Heart right ventricle (tissue), 16 donors: ENCODE data around the gene C18orf32. TPM values are rescaled to one million over a fixed set of nuclear protein-coding genes. Genes with fewer than 3 reads are reported as not detected.

Source experiments
- ATAC-seq, 8 donors: fragments of 200-7000 bp; cut with Tn5 transposase; one replicate each; pipeline ENCODE4 v1.9.1; 2020; ENCODE audit warnings: mild to moderate bottlenecking in 8 of 8, moderate library complexity in 8 of 8, moderate number of reproducible peaks in 1 of 8
- DNase-seq, 2 donors: peaks; one replicate each; pipeline ENCODE4 v3.0.0-alpha.2; 2020
- H3K27ac ChIP-seq, 10 donors: fragments of 200-600 bp; sonication (generic) in 2 of 10; one replicate each; pipeline versions ENCODE4 v1.5.0 to v1.8.0; 2020 to 2022; ENCODE audit warnings: mild to moderate bottlenecking in 3 of 10
- H3K27me3 ChIP-seq, 7 donors: fragments of 200-600 bp; one replicate each; pipeline ENCODE4 v1.8.0; 2021 to 2022; ENCODE audit warnings: mild to moderate bottlenecking in 2 of 7
- H3K36me3 ChIP-seq, 9 donors: fragments of 200-600 bp; sonication (generic) in 1 of 9; one replicate each; pipeline versions ENCODE4 v1.5.0 to v1.8.0; 2020 to 2022; ENCODE audit warnings: mild to moderate bottlenecking in 2 of 9
- H3K4me1 ChIP-seq, 9 donors: fragments of 200-600 bp; sonication (generic) in 1 of 9; one replicate each; pipeline versions ENCODE4 v1.5.0 to v1.8.0; 2020 to 2022; ENCODE audit warnings: mild to moderate bottlenecking in 4 of 9
- H3K4me3 ChIP-seq, 10 donors: fragments of 200-600 bp; sonication (generic) in 2 of 10; one replicate each; pipeline versions ENCODE4 v1.5.0 to v1.8.0; 2020 to 2022; ENCODE audit warnings: mild to moderate bottlenecking in 7 of 10, moderate library complexity in 2 of 10
- H3K9me3 ChIP-seq, 11 donors: fragments of 200-600 bp in 10 of 11; sonication (generic) in 2 of 11; one replicate each; pipeline versions ENCODE4 v1.5.0 to v1.8.0; 2013 to 2022; ENCODE audit warnings: mild to moderate bottlenecking in 2 of 11, control low read depth in 1 of 11, moderate library complexity in 1 of 11
- CTCF ChIP-seq, 9 donors: fragments of 200-600 bp; sonication (generic) in 2 of 9; IDR thresholded peaks; one replicate each; pipeline versions ENCODE4 v1.5.0 to v1.8.0; 2021 to 2022; ENCODE audit warnings: antibody characterized with exemption in 9 of 9, mild to moderate bottlenecking in 5 of 9, moderate library complexity in 1 of 9
- WGBS, 2 donors: extraction: QIAGEN DNeasy Blood & Tissue Kit; methylation state at CpG; one replicate each; pipeline ENCODE4 v1.1.7; 2013; ENCODE audit warnings: inconsistent platforms in 1 of 2; 5-methylcytosine and 5-hydroxymethylcytosine counted together
- intact Hi-C, 10 donors: fragments of 100-400 bp; cut with DNase I; formaldehyde crosslinking; loops; one replicate each; pipeline versions ENCODE4 v1.11.1 to v1.14.2; 2022
- polyA plus RNA-seq, 2 donors: library from polyadenylated mRNA; stranded (reverse); fragments of 200-250 nt; gene quantifications; one replicate each; pipeline ENCODE4 v1.2.3, GENCODE V29; 2013
- total RNA-seq, 10 donors: library from RNA; stranded (reverse); fragmentation: NEBNext Ultra II Directional in 3 of 10; extraction: Animal tissue kit (Norgen Biotek cat#: 25700) in 3 of 10; gene quantifications; one replicate each; pipeline versions ENCODE4 v1.2.1 to v1.2.4, GENCODE V29; 2021 to 2023
- donor health status: Arrhythmogenic right ventricular cardiomyopathy.
- donor health status: ischemic (EF 13 %, LVEDD 7.1; RV severe dilation, severe dysfunction).
- donor health status: healthy with polysubstance abuse.
- donor health status: DM: no; HTN: yes; CAD: no.
- donor health status: DM: no; HTN: no; CAD: no.
- donor health status: ischemic (EF 25% LVEDD 6.9; RV normal size, moderate dysfunction).
- donor health status: ischemic (EF 25% LVEDD 5.7; RV mildly dilated, moderate dysfunction).
- donor health status: healthy.
- donor health status: DM: yes; HTN: yes; CAD: no.
- donor health status: Ischemic cardiomyopathy.
- donor health status: ischemic (EF 35%, LVEDD 5.7; RV mildly dilated, moderate dysfunction).
- donor health status: nonischemic (EF 11% LVEDD 7.7; RV severe dilation, severe dysfunction).
- donor health status: DM: yes; HTN: yes; CAD: no.
- donor health status: PGD.
- donor health status: ischemic (EF 29% LVEDD 5.4; RV normal size, mild dysfunction).
- donor health status: nonischemic (EF 23%, LVEDD 6.1; RV moderate dilation, normal function).

C18orf32 gene
- total and polyA plus RNA-seq, 12 donors: 25.1 to 68.3 (median 43.3) TPM

DNA sequence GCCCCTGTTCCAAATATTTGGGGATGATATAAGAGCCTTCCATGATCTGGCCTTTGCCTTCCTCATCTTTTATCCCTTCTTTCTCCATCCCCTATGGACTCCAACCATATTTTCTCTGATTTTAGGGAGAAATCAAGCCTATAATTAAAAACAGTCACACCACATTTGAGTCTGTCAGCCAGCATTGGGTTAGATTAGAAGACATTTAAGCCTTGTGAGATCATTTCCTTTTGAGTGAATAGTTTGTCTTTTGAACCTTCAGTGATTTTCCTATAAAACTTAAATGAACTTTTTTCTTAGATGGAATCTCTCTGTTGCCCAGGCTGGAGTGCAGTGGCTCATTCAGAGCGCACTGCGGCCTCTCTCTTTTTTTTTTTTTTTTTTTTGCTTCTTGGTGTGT is 7.6 kb upstream of the C18orf32 start:
- no peak for TF ChIP-seq CTCF (IDR thresholded peaks at IDR 0.05)
- intact Hi-C loops: no loop called here
- peaks cover 0 to 20% (median 14%) of the 10 kb centered on the region in 9 donors for H3K36me3 ChIP-seq
- H3K27ac ChIP-seq: no peak overlapping the region
- H3K4me1 ChIP-seq: peaks cover 0 to 27% (median 16%) of the 10 kb centered on the region in 9 donors
- H3K4me3 ChIP-seq: no peak overlapping the region
- ATAC-seq (no peak), DNase-seq (no peak)
- 73 to 84% methylated on average over 2 of the region's 2 CpGs for WGBS, 2 donors
- H3K9me3 ChIP-seq: no peaks in the 10 kb centered on the region
- H3K27me3 ChIP-seq: peaks cover 0 to 15% (median 8%) of the 10 kb centered on the region in 7 donors

DNA sequence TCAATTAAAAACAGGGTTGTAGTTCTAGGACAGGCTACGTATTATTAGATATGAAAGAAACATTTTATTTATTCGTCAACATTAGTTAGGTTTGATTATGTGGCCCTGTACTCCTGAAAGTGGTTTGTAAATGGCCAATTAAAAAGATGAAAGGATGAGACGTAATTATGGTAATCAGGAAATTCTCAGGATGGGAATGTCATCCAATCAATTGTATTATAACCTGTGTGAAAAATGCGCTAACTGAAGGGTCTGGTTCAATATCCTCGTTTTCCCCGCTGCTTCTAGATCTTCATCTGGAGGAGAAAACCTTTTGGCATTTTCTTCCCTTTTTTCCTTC is 5.6 kb upstream of the C18orf32 start:
- DNase-seq (no peak), ATAC-seq (no peak)
- Histone ChIP-seq H3K4me1 (peaks cover 0 to 39% (median 18%) of the 10 kb centered on the region in 9 donors), H3K36me3 (peaks cover 0 to 40% (median 28%) of the 10 kb centered on the region in 9 donors), H3K27me3 (no peaks in the 10 kb centered on the region), H3K4me3 (peak overlapping the region in 3 of 10 donors; percentile 79 to 91 (median 80)), H3K27ac (peak overlapping the region in 1 of 10 donors; percentile 93), H3K9me3 (no peaks in the 10 kb centered on the region)
- 54 to 60% methylated on average over 6 of the region's 6 CpGs for WGBS, 2 donors
- TF ChIP-seq CTCF (IDR thresholded peaks at IDR 0.05): no peak
- intact Hi-C loops: no loop called here

GRCh38 chr18:49491857-49492693 is 5.0 kb upstream of the C18orf32 start, which contains the start of gene RPL17:
RPL17 (minus strand) TSS chr18:49492465.
- Histone ChIP-seq H3K4me1 (peaks cover 0 to 44% (median 21%) of the 10 kb centered on the region in 9 donors), H3K36me3 (peaks cover 0 to 41% (median 28%) of the 10 kb centered on the region in 9 donors), H3K27me3 (no peaks in the 10 kb centered on the region), H3K4me3 (peak within 1 kb of the TSS; percentile 65 to 99 (median 84)), H3K27ac (peak within 1 kb of the TSS; percentile 76 to 93 (median 88)), H3K9me3 (no peaks in the 10 kb centered on the region)
- TF ChIP-seq CTCF (IDR thresholded peaks at IDR 0.05): no peak
- 0 to 1% methylated on average over 53 of the region's 53 CpGs for WGBS, 2 donors
- ATAC-seq: peak; percentile 91 to 97 (median 94)
- DNase-seq: peak; percentile 60 to 95
- intact Hi-C loops: no loop called here

GRCh38 chr18:49491534-49491856 is 4.5 kb upstream of the C18orf32 start:
- intact Hi-C loops: no loop called here
- H3K4me1 ChIP-seq: peaks cover 0 to 44% (median 21%) of the 10 kb centered on the region in 9 donors
- no peaks in the 10 kb centered on the region for H3K9me3 ChIP-seq
- TF ChIP-seq CTCF (IDR thresholded peaks at IDR 0.05): no peak
- 17 to 23% methylated on average over 7 of the region's 7 CpGs for WGBS, 2 donors
- H3K27me3 ChIP-seq: no peaks in the 10 kb centered on the region
- peaks cover 0 to 41% (median 28%) of the 10 kb centered on the region in 9 donors for H3K36me3 ChIP-seq
- DNase-seq (no peak), ATAC-seq (no peak)
- H3K4me3 ChIP-seq: peak overlapping the region; percentile 65 to 99 (median 84)
- peak overlapping the region in 9 of 10 donors; percentile 82 to 93 (median 89) for H3K27ac ChIP-seq
